CD4-positive, alpha-beta T cell treated with Interleukin-17A for 1 hour (primary cell): Measurements from ENCODE around the gene CYP2A7.
"Not testable (repeated sequence)": the region's sequence is repeated elsewhere in the genome, so short reads cannot be mapped to it uniquely, and the experiment has no call there.

Experiments
- DNase-seq: peaks from one replicate; pipeline ENCODE4 v3.0.0-alpha.2; 2020

Gene CYP2A7, protein sequence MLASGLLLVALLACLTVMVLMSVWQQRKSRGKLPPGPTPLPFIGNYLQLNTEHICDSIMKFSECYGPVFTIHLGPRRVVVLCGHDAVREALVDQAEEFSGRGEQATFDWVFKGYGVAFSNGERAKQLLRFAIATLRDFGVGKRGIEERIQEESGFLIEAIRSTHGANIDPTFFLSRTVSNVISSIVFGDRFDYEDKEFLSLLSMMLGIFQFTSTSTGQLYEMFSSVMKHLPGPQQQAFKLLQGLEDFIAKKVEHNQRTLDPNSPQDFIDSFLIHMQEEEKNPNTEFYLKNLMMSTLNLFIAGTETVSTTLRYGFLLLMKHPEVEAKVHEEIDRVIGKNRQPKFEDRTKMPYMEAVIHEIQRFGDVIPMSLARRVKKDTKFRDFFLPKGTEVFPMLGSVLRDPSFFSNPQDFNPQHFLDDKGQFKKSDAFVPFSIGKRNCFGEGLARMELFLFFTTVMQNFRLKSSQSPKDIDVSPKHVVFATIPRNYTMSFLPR

DNA sequence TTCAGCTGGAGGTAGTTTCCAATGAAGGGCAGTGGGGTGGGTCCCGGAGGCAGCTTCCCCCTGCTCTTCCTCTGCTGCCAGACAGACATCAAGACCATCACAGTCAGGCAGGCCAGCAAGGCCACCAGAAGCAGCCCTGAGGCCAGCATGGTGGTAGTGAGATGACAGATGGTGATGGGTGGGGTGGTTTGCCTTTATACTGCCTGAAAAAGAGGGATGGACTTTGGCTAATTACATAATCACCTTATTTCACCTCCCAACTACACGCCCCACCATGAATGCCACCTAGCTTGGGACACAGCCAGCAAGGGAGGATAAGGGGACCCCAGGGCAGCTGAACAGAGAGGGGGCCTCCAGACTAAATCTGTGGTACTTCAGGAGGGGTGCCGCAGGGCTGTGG is at the start of gene CYP2A7:
TSS of gene CYP2A7 (minus strand) at position 170 of the 400 bp plus-strand sequence. CDS start at position 149, 21 bp downstream.
- DNase-seq = not testable (repeated sequence)

DNA sequence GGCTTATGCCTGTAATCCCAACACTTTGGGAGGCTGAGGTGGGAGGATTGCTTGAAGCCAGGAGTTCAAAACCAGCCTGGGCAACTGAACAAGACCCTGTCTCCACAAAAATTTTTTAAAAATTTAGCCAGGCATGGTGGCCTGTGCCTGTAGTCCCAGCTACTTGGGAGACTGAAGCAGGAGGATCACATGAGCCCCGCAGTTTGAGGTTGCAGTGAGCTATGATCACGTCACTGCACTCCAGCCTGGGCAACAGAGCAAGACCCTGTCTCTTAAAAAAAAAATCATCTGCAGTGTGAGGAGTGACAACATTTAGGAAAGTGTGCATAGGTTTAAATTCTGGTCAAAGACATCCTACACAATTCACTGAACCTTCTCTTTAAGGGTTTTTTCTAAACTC is 48.8 kb upstream of the CYP2A7 start:
- DNase-seq = not testable (repeated sequence)

DNA sequence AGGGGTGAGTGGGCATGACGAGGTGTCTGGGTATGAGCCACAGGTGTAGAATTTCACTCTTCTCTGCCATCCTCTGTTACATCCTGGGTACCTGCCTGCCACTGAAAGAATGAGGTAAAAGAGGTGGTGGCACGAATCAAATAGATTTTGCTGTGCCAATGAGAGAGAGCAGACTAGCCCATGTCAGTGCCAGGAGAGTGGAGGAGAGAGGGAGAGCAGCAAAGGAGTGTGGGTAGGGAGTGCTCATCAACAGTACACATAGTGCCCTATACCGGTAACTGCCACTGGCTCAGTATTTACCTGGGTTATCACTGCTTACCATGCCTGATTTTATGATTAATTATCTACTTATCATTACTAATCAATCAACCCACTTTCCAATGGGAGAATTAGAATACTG is 47.9 kb upstream of the CYP2A7 start:
- not testable (repeated sequence) for DNase-seq

DNA sequence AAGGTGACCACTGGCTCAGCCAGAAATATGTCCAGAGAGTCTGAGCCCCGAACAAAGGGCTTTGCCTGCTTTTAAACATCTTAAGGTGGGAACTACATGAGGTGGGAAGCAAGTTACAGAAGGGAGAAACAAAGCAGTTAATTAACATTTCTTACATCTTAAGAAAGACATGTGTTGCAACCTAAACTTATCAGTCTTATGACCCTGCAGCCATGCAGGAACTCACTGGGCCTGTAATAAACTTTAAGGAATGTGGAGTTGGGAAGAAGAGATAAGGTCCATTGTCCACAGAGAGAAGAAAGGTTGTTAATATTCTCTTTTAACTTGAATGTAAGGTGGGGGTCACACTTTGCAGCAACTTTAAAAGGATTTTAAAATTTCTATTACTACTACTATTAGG is 46.8 kb upstream of the CYP2A7 start:
- DNase-seq = no peak

DNA sequence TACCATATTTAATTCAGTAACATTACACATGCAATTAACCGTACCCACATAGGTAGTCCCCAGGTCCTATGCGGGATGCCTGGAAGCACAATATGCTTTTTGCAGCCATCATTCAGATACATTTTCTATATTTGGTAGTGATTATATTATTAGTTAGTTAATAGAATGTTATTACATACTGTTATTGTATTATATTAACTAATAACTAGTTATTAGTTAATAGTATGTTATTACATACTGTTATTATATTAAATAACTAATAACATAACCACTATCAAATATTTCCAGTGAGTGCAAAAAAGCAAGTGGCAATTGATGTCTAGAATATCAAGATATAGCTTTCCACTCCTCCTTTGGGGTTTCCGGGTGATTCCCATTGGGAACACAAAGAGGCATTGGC is 45.5 kb upstream of the CYP2A7 start:
- DNase-seq = no peak

DNA sequence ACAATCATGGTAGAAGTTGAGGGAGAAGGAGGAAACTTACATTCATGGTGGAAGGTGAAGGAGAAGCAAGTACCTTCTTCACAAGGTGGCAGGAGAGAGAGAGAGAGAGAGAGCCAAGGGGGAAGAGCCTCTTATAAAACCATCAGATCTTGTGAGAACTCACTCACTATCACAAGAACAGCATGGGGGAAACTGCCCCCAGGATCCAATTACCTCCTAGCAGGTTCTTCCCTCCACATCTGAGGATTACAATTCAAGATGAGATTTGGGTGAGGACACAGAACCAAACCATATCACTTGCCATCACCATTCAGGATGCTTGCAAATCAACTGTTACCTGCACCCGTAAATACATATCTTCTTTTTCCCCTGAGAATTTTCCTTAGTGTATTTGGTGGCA is 44.2 kb upstream of the CYP2A7 start:
- not testable (repeated sequence) for DNase-seq

DNA sequence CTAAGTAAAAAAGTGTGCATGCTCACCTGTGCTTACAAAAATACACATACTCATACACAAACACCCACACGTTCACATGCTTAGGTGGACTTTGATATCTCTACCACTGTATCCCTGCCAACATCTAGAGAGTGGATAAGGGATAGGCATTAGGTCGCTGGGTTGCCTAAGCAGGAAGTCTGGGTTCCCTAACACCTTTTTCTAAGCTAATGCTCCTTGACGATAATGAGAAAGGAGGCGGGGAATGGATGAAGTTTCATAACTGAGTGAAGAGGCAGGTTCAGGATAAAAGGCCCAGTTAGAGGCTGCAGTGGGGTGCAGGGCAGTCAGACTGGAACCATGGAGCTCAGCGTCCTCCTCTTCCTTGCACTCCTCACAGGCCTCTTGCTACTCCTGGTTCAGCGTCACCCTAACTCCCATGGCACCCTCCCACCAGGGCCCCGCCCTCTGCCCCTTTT is 41.9 kb upstream of the CYP2A7 start:
- DNase-seq = no peak

DNA sequence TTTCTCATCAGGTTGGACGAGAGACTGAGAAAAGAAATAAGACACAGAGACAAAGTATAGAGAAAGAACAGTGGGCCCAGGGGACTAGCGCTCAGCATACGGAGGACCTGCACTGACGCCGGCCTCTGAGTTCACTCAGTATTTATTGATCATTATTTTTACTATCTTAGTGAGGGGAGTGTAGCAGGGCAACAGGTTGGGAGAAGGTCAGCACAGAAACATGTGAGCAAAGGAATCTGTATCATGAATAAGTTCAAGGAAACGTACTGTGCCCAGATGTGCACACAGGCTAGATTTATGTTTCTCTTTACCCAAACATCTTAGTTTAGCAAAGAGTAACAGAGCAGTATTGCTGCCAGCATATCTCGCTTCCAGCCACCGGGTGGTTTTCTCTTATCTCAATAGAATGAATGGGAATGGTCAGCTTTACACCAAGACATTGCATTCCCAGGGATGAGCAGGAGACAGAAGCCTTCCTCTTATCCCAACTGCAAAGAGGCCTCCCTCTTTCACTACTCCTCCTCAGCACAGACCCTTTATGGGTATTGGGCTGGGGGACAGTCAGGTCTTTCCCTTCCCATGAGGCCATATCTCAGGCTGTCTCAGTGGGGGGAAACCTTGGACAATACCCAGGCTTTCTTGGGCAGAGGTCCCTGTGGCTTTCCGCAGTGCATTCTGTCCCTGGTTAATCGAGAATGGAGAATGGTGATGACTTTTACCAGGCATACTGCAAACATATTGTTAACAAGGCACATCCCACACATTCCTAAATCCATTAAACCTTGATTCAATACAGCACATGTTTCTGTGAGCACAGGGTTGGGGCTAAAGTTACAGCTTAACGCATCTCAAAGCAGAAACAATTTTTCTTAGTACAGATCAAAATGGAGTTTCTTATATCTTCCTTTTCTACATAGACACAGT is 40.5 kb upstream of the CYP2A7 start:
- not testable (repeated sequence) for DNase-seq

DNA sequence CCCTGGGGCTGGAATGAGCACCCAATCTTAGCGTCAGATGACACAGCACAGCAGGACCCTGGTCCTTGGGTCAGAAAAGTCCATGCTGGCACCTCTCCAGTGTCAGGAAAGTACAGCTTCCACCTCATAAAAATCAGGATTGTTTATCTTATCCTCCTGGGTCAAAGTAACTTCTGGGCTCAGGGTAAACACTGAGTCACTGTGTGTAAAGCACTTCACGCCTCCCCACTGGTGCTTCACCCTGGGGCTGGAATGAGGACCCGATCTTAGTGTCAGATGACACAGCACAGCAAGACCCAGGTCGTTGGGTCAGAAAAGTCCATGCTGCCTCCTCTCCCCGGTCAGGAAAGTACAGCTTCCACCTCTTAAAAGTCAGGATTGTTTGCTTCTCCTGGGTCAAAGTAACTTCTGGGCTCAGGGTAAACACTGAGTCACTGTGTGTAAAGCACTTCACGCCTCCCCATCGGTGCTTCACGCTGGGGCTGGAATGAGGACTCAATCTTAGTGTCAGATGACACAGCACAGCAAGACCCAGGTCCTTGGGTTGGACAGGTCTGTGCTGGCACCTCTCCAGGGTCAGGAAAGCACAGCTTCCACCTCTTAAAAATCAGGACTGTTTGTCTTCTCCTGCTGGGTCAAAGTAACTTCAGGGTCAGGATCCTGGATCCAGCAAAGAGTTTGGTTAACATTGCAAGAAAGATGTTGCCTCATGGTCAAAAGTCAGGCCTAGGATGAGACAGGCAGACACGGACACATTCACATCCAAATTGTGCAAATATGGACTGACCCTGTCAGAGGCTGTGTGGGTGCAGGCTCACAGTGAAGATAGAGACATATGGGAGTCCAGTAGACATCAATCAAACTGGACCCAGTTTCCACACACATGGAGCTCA is 39.2 kb upstream of the CYP2A7 start:
- no peak for DNase-seq

DNA sequence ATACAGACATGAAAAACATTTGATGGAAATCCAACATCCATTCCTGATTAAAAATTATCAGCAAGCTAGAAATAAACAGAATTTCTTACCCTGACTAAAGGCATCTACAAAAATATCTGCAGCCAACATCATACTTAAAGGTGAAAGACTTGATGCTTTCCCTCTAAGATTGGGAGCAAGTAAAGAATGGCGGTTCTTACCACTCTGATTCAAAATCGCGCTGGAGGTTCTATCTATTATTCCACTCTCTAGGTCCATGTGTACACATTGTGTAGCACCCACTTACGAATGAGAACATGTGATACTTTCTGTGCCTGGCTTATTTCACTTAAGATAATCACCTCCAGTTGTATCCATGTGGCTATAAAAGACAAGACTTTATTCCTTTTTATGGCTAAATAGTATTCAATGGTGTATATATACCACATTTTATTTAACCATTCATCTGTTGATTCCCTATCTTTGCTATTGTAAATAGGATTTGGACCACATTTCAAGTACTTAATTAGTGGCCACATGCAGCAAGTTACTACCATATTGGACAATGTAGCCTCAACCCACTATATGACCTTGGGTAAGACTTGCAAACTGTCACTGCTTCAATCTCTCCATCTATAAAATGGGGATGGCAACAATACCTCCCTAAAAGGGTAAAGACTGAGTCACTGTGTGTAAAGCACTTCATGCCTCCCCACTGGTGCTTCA is 38.4 kb upstream of the CYP2A7 start:
- no peak for DNase-seq

DNA sequence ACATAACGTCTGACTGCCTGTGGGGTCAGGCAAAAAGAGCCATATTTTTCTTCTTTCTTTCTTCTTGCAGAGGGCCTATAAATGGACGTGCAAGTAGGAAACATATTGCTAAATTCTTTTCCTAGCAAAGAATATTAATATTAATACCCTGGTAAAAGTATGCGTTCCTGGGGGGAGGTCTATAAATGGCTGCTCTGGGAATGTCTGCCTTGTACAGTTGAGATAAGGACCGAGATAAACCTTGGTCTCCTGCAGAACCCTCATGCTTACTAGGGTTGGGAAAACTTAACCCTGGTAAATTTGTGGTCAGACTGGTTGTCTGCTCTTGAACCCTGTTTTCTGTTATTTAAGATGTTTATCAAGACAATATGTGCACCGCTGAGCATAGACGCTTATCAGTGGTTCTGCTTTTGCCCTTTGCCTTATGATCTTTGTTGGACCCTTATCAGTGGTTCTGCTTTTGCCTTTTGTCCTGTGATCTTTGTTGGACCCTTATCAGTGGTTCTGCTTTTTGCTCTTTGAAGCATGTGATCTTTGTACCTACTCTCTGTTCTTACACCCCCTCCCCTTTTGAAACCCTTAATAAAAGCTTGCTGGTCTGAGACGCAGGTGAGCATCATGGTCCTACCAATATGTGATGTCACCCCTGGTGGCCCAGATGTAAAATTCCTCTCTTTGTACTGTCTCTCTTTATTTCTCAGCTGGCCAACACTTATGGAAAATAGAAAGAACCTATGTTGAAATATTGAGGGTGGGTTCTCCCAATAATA is 37.7 kb upstream of the CYP2A7 start:
- DNase-seq = not testable (repeated sequence)

DNA sequence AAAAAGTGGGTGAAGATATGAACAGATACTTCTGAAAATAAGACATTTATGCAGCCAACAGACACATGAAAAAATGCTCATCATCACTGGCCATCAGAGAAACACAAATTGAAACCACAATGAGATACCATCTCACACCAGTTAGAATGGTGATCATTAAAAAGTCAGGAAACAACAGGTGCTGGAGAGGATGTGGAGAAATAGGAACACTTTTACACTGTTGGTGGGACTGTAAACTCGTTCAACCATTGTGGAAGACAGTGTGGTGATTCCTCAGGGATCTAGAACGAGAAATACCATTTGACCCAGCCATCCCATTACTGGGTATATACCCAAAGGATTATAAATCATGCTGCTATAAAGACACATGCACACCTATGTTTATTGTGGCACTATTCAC is 36.3 kb upstream of the CYP2A7 start:
- DNase-seq = not testable (repeated sequence)

DNA sequence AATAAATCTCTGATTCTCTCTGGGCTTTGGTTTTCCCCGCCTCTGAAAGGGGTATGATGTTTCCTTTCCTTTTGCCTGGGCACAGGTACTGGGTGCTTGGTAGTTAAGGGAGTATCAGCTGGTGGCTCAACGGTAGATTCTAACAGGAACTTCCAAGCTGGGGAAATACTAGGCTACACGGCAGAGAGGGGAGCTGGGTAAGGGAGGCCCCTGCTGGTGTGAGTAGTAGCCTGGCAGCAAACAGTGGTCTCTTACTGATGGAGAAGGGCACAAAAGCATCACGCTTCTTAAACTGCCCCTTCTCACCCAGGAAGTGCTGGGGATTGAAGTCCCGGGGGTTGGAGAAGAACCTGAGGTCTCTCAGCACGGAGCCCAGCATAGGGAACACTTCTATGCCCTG is 26.9 kb upstream of the CYP2A7 start:
- DNase-seq = no peak

DNA sequence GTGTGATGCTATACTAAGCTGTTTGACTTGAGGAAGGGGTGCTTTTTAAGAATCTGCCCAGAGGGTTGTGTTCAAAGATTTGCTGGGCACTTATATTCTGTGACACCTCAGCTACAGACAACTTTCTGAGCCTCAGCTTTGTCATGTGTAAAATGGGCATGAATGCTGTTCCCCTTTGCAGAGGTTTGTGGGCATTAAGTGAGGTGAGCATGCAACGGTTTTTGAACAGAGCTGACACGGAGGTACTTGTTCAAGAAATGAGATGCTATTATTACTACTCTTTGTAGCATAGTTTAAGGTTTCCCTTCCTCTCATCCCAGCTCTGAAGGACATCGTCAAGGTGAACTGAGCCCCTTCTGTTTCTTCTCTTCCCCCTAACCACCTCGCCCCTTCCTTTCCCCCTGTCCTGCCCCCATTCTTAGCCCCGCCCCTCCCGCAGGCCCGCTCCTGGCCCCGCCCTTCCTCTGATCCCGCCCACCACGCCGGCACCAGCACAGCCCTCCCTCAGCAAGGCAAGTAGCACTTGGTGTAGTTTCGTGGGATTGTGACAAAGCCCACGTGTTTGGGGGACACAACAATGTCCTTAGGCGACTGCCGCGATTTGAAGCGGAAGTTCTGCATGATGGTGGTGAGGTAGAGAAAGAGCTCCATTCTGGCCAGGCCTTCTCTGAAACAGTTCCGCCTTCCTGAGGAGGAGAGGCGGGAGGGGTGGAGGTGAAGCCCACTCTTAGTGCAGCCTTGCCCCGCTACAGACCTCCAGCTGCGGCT is 26.1 kb upstream of the CYP2A7 start:
- peak; percentile 53 for DNase-seq

DNA sequence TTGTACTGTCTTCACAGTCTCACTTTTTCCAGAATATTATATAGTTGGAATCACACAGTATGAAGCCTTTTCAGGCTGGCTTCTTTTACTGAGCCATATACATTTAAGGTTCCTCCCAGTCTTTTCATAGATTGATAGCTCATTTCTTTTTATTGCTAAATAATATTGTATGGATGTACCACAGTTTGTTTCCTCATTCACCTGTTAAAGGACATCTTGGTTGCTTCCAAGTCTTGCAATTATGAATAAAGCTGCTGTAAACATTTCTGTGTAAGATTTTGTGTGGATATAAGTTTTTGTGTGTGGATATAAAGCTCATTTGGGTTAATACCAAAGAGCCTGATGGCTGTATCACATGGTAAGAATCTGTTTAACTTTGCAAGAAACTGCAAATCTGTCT is 24.5 kb upstream of the CYP2A7 start:
- no peak for DNase-seq

DNA sequence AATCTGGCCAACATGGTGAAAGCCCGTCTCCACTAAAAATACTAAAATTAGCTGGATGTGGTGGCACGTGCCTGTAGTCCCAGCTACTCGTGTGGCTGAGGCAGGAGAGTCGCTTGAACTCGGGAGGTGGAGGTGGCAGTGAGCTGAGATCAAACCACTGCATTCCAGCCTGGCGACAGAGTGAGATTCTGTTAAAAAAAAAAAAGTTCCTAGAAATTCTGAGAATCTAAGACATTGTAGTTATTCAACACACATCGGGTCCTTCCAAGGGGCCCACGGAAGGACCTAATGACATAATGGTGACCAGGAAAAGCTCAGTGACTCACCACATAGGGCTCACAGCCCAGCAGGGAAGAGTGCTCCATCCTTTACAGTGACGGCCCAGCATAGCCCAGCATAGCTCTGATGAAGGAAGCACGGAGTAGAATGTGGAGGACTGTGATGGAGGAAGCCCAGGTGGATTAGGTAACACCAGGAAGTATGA is 22.7 kb upstream of the CYP2A7 start:
- DNase-seq = not testable (repeated sequence)

DNA sequence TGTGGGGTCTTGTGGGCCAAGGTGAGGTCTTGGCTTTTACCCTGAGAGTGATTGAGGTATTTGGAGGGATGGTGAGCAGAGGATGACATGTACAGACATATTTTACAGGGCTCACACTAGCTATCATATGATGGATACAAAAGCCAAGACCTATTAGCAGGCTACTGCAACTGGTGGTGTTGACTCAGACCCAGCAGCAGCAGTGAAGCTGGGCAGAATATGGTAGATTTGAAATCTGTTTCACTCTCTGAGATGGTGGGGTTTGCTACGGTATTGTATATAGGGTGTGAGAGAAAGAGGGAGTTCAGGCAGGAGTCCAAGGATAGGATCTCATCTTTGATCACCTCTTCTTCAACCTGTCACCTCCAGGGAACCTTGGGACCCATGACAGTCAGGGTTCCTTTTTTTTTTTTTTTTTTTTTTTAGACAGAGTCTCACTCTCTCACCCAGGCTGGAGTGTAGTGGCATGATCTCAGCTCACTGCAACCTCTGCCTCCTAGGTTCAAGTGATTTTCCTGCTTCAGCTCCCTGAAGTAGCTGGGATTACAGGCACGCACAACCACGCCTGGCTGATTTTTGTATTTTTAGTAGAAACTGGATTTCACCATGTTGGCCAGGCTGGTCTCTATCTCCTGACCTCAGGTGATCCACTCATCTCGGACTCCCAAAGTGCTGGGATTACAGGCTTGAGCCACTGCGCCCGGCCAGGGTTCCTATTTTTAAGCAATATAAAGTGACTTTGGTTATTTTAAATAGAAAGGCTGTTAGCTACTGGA is 20.1 kb upstream of the CYP2A7 start:
- not testable (repeated sequence) for DNase-seq

DNA sequence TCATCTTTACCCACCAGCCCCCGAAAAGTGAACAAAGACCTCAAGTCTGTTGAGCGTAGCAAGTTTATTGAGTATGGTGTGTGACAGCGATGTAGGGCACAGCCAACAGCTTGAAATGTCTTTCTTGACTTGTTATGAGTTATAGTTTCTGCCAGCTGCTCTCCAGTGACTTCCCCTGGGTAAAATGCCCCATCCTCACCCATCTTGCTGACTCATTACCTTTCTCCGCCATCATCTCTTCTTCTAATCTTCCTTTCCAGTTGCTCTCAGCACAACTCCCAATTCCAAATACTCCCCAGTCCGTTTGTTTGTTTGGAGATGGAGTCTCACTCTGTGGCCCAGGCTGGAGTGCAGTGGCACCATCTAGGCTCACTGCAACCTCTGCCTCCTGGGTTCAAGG is 18.5 kb upstream of the CYP2A7 start:
- DNase-seq = not testable (repeated sequence)

DNA sequence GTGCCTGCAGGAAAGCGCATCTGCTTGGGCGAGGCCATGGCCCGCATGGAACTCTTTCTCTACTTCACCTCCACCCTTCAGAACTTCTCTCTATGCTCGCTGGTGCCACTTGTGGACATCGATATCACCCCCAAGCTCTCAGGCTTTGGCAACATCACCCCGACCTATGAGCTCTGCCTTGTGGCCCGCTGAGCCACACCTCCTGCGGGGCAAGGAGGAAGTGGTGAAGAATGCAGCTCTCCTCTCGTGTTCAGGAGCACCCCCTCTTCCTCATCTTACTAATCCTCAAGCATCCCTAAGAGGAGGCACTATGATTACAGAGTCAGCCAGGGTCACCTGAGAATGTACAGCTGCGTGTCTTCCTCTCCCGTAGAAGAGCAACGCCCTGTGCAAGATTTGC is 17.9 kb upstream of the CYP2A7 start:
- DNase-seq = peak; percentile 19
